Embryonic facial prominence (tissue), 1 donor: ENCODE measurements around the gene MCM3.

ENCODE experiments used
- DNase-seq: peaks from one replicate; pipeline ENCODE4 v3.0.0-alpha.2; 2016; ENCODE audit errors: extremely low spot score

Gene MCM3

DNA sequence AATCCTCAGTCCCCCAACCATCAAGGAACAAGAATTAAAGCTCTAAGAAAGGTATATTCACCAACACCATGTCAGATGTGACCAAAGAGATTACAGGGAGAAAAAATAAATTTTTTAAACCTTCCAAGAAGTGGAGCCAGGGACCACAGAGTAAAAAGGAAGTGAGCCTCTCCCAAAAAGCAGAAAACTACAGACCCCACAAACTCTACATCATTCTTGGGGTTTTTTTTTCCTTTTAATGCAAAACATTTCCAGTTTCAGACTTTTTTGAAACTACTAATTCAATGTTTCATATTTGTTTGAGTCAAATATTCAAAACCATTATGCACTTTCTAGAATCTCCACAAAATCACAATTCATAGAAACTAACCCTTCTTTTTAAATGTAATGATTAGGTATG is 33.4 kb downstream of the MCM3 start:
- no peak for DNase-seq

DNA sequence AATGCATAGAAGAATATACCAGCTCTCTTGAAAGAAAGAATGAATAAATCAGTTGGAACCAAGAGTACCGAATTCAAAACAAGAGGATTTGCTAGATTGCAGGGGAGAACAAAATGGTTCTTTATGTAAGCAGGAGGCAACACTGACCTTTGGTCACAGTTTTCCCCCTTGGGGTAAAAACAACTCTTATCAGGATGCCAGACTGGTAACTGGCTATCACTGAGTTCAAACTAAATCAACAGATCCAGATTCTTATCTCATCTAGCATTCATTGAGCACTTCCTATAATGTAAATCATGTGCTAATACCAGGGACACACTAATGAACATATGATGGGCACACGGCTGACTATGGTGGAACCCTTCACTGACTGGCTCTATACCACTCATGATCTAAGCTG is 35.5 kb downstream of the MCM3 start:
- DNase-seq: no peak

DNA sequence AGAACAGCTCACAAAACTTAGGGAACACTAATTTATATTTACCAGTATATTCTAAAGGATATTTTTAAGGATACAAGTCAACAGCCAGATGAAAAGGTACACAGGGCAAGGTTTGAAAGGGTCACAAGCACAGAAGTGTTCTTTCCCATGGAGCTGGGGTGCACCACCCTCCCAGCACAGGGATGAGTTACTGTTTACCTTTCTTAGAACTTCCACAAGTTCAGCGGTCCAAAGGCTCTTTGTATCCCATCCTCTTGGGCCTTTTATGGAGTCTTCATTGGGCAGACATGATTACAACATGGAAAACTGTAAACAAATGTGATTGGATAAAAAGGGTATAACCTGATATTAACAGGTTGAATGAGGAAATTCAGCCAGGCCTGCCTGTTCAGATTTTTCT is 39.1 kb downstream of the MCM3 start:
- DNase-seq: no peak

DNA sequence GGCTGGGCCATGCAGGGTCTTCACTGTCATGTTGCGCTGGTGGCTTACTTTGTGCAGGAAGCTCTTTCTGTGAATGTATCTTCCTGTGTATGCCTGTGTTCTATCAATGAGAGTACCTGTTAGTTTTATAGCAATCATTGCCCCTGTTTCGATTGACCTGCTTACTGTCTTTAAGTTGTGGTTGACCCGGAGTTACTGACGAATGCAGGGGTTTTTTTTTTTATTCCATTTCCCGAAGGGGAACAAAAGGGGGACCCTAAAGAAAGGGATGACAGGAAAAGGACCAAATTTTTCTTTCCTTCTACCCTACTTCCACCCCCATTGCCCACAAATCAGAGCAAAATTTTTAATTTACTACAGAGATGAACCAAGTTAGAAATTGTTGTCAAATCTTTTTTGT is 40.1 kb downstream of the MCM3 start, which contains the start of gene IL17F:
IL17F (minus strand) TSS at position 101 of the 400 bp plus-strand sequence; CDS start at position 30, 71 bp downstream.
- DNase-seq: no peak

DNA sequence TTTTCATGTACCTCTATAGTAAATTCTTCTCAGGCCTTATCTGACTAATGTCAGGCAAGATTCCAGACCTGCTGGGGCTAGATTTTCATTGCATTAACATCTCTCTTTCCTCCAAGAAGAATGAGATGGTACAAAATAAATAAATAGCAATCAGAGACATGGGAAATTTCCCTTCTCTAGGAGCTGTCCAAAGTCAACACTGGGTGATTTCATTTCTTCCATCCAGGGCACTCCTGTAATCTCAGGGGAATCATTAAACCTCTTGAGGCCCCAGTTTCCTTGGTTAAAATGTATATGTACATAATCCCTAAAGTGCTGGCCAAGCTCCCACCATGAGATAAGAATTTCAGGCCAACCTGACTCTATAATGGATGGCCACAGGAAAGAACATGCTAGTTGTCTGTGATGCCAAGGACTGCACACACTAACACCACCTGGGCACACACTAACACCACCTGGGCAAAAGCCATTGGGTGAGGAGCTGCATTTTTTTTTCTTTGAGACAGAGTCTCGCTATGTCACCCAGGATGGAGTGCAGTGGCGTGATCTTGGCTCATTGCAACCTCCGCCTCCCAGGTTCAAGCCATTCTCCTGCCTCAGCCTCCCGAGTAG is 41.2 kb downstream of the MCM3 start:
- no peak for DNase-seq

DNA sequence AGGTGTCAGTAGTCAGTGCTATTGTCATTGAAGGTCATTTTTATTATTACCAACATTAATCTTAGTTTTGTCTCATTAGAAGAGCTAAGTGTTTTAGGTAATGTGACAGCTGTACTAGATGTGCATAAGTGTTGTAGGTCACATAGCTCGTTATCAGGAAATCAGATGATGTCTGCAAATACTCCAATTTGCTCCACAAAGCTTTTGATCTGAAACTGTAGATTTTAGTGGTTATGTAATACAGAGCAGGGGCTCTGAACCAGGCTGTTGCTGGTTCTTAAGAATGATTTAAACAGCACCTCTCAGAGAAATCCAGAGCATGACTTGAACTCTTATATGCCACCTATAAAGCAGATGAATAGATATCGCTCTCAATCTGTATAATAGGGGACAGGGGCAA is 42.7 kb downstream of the MCM3 start:
- DNase-seq: no peak

DNA sequence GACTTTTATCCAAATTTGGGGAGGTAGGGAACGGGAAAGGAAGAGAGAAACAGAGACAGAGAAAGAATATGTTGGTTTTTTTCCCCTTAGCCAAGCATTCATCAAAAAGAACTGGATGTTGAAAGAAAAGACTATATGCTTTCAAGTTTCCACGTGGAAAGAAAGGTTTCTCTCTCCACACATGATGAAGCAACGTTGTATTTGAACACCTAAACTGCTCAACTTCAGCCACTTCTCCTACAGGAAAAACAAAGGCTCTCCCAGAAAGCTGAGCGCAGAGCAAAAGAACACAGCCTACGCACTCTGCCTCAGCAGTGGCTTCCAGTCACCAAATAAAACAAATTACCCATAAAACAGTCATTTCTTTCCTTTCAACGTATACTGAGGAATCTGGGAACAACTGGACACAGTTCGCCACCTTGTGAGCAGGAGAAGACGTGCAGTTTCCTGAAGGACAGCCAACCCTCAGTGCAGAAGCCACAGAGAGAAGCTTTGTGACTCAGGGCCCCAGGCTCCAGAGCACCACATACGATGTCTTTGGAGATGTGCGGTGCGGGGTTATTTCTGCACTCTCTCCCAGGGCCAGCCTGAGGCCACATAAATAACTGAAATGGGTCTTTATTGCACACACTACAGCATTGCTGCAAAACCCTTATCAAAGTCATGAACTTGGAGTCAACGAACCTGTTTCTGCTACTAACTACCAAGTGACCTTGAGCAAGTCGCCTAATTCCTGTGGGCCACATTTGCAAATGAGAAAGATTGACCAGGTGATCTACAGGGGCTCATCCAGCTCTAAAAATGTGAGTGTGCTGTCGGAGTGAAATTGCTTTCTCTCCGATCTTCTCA is 50.3 kb downstream of the MCM3 start:
- DNase-seq: no peak

DNA sequence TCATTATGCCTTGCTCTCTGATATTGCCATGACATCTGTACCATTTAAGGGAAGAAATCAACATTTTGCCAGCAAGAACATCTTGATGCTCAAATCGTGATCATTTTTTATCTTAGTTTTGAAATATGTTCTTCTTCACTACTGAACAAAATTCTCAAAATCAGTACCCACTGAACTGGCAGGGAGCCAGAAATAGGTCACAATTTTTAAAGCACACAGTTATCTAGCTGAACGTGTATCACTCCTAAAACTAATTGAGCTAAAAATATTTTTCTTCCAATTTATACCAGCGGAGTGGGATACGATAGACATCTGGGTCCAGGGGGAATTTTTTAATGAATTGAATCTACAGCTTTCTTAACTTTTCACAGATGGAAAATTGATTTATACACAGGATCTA is 51.5 kb downstream of the MCM3 start:
- no peak for DNase-seq

DNA sequence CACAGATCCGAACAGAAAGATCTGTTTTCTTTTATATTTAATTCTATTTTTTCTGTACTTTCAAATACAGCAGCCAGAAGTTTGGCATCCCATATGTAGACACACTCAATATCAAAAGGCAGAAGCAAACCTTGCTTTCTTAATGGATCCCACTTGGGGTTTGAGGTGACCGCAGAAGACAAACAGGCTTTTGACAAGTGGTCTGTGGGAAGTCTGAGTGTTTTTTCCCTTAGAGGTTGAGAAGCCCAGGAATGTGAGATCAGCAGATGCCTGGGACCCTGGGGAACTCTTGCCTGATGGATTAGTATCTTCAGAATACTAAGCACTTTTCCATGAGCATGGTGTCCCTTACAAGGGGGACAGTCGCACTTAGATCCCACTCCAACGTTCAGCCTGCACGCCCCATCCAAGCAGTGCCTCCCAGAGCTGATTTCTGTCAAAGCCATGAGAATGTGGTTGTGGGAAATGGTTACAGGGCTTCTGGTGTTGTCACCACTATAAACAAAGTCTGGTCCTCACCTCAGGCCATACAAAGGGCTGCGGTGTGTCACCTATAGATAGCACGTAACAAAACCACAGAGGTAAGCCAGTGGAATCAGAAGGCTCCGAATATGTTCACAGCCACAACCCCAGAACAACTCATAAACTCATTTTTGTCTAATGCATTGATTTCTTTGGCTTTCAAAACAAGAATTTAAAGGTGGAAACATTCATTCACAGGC is 53.0 kb downstream of the MCM3 start:
- no peak for DNase-seq

DNA sequence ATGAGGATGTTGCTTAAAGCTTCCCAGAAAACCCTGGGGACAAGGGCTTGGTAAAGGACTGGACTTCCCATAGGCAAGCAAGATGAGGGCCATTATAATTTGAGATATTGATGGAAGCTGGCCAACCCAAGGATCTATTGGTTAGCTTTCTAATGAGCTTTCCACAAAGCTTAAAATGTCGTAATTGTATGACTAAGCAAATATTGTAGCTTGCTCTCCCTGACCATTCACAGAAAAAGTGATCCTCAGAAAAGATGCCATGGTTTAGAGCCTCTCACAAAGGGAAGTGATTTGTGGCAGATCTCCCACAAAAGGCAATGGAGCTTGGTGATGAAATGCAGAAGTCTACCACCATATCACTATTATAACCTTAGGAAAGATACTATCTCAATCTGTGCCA is 53.9 kb downstream of the MCM3 start:
- DNase-seq: no peak

DNA sequence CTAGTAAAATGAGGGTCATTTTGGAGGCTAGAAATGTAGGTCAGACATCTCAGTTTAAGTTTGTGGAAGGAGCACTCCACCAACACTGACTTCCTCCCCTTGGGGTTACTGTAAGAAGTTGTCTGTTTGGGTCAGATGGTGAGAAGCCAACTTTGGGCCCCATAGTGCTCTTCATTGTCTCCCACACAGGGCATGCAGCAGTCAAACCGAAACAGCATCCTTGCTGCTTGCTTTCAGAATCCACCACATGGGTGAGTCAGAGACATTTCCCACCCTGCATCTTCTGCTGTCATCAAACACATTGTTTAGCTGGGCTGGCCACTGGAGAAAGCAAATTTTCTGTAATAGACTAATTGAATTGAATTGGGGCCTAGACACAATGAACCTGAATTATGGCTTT is 57.0 kb downstream of the MCM3 start:
- DNase-seq: no peak

DNA sequence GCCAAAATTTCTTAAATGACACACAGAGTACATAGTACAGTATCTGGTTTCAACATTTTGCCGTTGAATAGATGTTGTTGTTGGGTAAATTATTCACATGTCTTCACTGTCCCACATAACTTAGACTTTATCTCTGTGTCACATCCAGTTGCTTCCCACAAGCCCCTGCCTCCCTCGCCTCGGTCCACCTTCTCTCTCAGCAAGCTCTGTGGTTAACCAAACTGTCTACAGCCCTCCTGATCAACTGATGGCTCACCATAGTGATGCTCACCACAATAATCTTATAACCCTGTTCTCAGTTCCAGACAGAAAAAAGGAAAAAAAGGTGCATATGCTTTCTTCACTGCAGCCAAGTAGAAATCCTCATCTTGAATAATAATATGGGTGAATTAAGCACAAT is 63.2 kb downstream of the MCM3 start:
- no peak for DNase-seq

DNA sequence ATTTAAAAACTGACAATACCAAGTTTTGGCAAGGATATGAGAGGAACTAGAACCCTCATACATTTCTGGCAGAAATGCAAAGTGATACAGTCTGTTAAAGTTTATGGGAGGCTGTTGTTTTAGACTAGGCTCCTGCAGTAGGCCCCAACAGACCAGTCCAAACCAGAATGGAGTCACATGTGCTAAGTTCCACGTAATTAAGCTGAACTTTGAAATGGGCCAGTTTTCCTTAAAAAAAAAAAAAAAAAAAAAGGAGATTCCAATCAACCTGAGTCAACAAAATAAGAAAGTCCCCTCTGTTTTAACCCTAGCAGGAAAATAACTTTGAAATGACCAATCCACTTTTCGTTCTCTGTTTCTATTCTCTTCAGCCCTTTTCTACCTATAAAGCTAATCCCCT is 66.8 kb downstream of the MCM3 start:
- no peak for DNase-seq

DNA sequence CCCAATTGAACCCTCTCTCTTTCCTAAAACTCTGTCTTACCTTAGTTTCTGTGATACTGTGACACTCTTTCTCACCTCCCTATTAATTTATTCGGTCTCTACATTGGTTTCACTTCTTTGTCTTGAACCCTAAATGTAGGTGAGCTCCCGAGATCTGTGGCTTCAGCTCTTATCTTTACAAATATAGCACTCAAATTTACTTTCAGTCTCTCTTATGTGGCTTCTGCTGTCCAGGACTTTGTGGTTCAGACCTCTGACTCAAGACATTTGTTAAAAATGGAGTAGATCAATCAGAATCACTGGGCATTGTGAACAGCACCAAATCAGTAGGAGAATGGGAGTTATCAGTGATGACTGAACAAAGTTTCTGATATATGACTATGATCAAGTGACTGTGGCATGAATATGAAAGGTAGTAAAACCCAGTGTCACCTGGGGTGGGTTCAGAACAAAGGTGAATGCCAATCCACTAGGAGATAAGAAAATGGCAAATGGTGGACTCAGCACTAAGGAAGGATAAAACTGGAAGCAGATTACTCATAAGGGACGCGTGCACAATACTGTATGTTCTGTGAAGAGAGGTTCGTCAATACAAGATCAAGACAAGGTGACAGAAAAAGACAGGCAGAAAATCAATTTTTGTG is 67.5 kb downstream of the MCM3 start:
- DNase-seq: no peak

DNA sequence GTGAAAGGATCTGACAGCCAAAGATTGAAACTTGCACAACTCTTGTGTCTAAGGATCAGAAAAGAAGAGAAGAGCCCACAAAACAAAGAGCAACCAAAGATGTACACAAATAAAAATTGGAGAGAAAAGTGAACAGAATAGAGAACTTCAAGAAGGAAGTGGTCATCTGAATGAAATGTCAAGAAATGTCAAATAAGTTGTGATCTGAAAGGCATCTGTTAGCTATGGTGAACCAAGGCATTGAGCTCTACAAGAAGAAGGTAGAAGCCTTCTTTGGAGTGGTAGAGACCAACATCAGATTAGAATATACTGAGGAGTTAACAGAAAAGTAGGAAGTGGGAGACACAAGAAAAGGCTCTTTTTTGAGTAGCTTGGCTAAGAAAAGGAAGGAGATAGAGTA is 68.8 kb downstream of the MCM3 start:
- DNase-seq: no peak
